GM10266 (cell line): Measurements from ENCODE around the gene PRSS27.

Experiments used
- DNase-seq: peaks from one replicate; pipeline ENCODE4 v3.0.0; 2012; ENCODE audit errors: extremely low spot score
- TF ChIP-seq, protein P1 (sequence below): IDR thresholded peaks from 2 replicates; pipeline ENCODE4 v1.5.1; 2012; ENCODE audit warnings: mild to moderate bottlenecking, low read depth; ENCODE audit not compliant: control insufficient read depth, insufficient read depth; ENCODE audit errors: missing control alignments

The PRSS27 gene

DNA sequence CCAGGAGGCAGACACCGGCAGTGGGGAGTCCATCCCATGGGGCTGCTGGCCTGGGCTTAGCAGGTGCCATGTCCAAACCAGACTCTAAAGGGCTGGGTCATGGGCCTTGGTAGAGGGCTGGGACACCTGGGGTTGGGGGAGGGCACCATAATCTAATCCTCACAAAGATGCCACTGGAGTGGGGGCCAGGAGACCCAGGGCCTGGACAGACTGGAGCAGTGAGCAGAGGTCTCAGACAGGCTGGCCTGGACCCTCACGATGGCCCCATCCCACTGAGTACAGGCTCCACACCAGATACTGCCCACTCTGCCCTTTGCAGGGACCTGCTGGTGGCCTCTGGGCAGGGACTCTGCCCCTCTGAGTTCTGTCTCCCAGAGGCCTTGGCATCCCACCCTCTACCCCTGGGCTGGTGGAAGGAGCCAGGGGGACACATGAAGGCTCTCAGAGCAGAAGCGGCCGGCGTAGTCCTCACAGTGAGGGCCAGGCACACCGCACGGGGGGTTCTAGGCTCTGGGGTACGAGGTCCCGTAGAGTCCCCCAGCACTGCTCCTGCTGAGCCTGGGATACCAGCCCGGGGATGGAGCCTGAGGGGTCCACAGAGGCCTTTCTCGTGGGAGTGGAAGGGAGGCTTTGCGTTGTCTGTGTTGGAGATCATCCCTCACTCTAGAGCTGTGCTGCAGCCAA is 22.4 kb upstream of the PRSS27 start:
- DNase-seq: no peak
- TF ChIP-seq, protein P1, sequence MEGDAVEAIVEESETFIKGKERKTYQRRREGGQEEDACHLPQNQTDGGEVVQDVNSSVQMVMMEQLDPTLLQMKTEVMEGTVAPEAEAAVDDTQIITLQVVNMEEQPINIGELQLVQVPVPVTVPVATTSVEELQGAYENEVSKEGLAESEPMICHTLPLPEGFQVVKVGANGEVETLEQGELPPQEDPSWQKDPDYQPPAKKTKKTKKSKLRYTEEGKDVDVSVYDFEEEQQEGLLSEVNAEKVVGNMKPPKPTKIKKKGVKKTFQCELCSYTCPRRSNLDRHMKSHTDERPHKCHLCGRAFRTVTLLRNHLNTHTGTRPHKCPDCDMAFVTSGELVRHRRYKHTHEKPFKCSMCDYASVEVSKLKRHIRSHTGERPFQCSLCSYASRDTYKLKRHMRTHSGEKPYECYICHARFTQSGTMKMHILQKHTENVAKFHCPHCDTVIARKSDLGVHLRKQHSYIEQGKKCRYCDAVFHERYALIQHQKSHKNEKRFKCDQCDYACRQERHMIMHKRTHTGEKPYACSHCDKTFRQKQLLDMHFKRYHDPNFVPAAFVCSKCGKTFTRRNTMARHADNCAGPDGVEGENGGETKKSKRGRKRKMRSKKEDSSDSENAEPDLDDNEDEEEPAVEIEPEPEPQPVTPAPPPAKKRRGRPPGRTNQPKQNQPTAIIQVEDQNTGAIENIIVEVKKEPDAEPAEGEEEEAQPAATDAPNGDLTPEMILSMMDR: no peak

DNA sequence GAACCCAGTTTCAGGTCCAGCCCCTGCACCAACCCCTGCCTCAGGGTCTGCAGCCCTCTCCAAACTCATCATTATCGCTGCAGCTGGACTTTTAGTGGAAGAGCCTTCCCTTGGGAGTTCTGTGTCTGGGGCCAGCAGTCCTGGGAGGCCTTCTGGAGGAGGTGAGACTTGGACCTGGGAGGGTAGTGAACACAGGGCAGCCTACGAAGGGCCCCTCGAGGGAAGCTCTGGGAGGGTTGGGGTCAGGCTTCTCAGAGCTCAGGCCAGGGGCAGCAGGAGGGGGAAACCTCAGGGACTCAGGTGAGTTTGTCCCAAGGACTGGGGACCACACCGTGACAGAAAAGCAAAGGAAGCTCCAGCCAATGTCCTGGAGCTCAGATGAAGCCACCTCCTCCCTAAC is 21.1 kb upstream of the PRSS27 start:
- no peak for DNase-seq
- TF ChIP-seq, protein P1: no peak

DNA sequence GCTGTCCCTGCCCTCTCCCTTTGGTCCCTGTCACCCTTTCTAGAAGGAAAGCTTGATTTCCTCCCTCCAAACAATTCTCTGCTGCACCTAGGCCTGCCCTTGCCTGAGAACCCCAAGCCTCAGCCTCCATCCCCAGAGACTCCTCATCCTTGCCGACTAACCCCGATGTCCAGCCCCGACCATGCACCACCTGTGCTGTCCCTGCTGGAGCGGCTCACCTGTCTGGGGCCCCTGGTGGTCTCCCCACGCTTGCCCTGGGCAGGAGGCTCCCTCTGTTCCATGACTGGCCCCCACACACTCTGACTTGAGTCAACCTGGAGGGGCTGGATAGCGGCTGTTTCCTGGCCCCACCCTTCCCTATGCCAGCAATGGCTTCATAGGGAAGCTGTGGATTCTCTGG is 20.5 kb upstream of the PRSS27 start:
- DNase-seq: no peak
- TF ChIP-seq, protein P1: no peak

DNA sequence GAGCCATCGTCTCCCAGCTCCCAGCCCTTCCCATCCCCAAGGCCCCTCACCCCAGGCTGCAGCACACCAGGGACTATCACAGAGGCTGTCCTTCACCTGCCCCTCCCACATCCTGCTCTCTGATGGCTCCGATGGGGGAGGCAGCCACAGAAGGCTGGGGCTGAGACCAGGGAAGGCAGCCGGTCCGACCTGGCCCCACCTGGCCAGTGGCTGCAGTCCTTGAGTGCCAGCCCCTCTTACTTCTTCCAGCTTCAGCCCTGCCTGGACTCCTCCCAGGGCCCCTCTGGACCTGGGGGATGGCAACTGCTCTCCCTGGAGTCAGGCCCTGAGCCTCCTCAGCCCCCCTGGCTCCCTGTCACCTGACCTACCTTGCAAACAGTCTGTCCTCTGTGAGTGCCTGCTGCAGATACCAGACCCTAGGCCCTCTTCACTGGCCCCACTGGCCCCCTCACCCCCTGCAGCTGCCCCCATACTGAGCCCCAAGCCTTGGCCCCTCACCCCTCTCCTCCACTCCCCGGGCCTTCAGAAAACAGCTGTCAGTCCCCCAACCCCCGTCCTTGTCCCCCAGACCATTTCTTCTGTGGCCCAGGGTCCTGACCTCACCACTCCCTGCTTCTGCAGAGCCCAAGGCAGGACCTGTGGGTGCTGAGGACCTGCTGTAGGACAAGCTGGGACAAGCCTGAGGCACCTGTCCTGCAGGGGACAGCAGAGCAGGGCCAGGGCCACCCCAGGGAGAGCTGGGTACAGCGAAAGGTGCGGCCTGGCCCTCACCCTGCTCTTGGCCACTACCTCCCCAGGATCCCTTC is 19.8 kb upstream of the PRSS27 start:
- TF ChIP-seq, protein P1: no peak
- no peak for DNase-seq

DNA sequence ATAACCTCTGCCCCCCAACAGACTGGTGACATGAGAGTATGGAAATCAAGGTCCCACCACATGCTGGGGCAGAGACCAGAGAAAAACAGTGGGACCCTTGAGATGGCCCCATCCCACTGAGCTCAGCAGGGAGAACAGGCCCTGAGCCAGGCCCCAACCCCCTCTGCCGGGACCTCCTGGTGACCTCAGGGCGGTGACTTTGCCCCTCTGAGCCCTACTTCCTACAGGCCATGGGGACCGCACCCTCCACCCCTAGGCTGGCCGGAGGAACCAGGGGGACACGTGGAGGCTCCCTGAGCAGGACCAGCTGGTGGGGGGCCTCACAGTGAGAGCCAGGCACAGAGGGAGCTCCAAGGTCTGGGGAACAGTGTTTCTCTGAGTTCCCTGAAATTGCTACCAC is 18.6 kb upstream of the PRSS27 start:
- DNase-seq: no peak
- TF ChIP-seq, protein P1: no peak

DNA sequence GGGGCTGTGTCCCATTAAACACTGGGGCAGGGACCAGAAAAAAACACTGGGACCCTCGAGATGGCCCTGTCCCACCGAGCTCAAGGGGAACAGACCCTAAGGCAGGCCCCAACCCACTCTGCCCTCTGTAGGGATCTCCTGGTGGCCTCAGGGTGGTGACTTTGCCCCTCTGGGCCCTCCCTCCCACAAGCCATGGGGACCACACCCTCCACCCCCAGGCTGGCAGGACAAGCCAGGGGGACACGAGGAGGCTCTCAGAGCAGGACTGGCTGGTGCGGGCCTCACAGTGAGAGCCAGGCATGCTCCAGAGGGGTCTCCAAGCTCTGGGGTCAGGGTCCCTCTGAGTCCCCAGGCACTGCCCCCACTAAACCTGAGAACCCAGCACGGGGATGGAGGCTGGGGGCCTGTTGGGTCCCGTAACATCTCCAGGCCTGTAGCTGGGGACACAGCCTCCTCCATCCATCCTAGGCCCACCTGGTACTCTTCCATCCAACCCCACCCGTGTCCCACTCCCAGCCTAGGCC is 17.9 kb upstream of the PRSS27 start:
- TF ChIP-seq, protein P1: no peak
- no peak for DNase-seq

DNA sequence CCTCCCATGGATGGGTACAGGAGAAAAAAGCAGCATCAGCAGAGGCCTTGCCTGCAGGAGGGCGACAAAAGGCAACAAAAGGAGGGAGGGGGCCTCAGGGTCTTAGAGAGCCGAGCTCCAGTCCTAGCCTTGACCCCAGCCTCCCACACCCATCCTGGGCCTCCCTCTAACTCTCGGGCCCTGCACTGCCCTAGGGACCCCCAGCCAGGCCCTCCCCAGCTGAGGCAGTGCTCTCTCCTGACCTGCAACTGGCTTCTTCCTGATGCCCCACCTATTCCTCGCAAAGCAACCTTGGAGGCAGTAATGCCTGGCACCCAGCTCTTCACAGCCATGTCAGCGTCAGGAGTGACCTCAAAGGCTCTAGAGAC is 17.2 kb upstream of the PRSS27 start:
- no peak for DNase-seq
- TF ChIP-seq, protein P1: no peak
